Measurements from ENCODE around the gene TMA7B. TPM values are rescaled to one million over a fixed set of nuclear protein-coding genes. Genes with fewer than 3 reads are reported as not detected.

The TMA7B gene
- total RNA-seq, 1 experiment from 2014 or later, result not detected

DNA sequence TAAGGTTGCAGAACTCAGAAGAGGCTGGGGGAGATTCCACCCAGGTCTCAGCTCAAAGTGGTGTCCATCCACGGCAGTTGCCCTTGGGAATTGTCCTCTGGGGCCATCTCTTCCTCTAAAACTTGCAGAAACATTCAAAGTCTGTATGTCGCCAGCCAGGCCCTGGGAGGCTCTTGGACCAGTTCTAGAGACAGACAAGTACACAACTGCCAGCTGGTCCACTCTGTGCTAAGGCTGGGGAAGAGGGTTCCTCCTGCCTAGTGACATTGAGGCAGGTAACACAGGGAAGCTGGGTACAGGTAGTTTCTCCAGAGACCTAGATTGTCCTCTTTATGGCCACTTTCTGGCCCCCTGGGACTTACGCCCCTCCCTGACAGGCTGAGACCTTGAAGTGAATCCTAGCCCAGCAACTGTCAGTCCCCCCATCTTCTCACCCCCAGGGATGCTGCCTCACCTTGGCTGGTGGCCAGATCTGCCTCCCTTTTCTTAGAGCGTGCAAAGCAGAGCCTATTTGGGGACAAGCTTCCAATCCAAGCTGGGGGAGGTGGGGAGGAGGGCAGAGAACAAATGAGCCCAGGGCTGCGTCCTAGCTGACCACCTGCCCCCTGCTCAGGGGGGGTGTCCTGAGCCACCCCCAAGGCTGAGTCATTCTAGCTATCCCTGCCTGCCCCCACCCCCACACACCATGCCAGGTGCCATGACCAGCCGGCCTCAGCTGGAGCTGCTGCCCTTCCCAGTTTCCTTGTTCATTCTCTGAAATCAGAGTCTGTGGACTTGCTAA is 42.9 kb downstream of the TMA7B start:
- H3K9me3 ChIP-seq (ENCODE audit: low read length), result no peaks in the 10 kb centered on the region
- H3K9me2 ChIP-seq (replicated peaks; ENCODE audit: low read length), result no peaks in the 10 kb centered on the region
- H2AFZ ChIP-seq (ENCODE audit: low read length), result no peak overlapping the region
- TF ChIP-seq EZH2phosphoT487 (IDR thresholded peaks at IDR 0.05; ENCODE audit: borderline replicate concordance, low read length) (no peak), EZH2 (IDR thresholded peaks at IDR 0.05; ENCODE audit: low read length, unreplicated experiment) (no peak)
- TF ChIP-seq, protein P1, sequence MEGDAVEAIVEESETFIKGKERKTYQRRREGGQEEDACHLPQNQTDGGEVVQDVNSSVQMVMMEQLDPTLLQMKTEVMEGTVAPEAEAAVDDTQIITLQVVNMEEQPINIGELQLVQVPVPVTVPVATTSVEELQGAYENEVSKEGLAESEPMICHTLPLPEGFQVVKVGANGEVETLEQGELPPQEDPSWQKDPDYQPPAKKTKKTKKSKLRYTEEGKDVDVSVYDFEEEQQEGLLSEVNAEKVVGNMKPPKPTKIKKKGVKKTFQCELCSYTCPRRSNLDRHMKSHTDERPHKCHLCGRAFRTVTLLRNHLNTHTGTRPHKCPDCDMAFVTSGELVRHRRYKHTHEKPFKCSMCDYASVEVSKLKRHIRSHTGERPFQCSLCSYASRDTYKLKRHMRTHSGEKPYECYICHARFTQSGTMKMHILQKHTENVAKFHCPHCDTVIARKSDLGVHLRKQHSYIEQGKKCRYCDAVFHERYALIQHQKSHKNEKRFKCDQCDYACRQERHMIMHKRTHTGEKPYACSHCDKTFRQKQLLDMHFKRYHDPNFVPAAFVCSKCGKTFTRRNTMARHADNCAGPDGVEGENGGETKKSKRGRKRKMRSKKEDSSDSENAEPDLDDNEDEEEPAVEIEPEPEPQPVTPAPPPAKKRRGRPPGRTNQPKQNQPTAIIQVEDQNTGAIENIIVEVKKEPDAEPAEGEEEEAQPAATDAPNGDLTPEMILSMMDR (conservative IDR thresholded peaks at IDR 0.05; ENCODE audit: low read depth, low read length), result no peak
- H3K4me2 ChIP-seq (ENCODE audit: low read length), result no peak overlapping the region
- CTCF ChIA-PET, result no interaction called here
- no peak overlapping the region for H3K27ac ChIP-seq (ENCODE audit: low read length)
- H4K20me1 ChIP-seq (ENCODE audit: low read length), result no peaks in the 10 kb centered on the region
- intact Hi-C loops (cut with micrococcal nuclease), result no loop called here
- H3K79me2 ChIP-seq (ENCODE audit: low read length), result no peaks in the 10 kb centered on the region
- H3F3A ChIP-seq (ENCODE audit: low read length, unreplicated experiment), result no peaks in the 10 kb centered on the region
- H3K9ac ChIP-seq (ENCODE audit: low read length), result no peak overlapping the region
- POLR2A ChIA-PET (ENCODE audit: unreplicated experiment), result no interaction called here
- DNase-seq, result no peak
- peaks cover 4% of the 10 kb centered on the region for H3K4me1 ChIP-seq (ENCODE audit: insufficient read depth, low read length)
- H3K4me3 ChIP-seq (ENCODE audit: low read length), result no peak overlapping the region
- no TSS peak for BruUV-seq (replicated peaks)
- ATAC-seq, result no peak
- no peaks in the 10 kb centered on the region for H3K36me3 ChIP-seq (ENCODE audit: low read depth, low read length)
- no peaks in the 10 kb centered on the region for H3K27me3 ChIP-seq (ENCODE audit: low read length)

DNA sequence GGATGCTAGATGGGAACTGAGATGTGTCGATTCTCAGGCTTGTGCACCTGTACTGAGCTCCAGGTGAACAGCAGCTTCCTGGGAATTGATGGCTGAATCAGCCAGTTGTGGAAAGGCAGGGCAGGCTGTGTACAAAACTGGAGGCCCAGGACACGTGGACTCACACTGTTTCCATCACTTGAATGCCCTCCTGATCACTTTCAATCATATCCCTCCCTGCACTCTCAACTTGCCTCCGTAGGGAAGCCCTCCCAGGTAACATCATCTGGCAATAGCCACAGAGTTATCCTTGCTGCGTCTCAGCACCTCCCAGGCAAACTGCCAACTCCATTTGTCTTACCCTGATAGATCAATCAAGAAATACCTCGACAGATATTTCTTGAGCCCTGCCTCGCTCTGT is 44.6 kb downstream of the TMA7B start:
- Histone ChIP-seq H3K4me3 (ENCODE audit: low read length) (no peak overlapping the region), H3K36me3 (ENCODE audit: low read depth, low read length) (no peaks in the 10 kb centered on the region), H3F3A (ENCODE audit: low read length, unreplicated experiment) (no peaks in the 10 kb centered on the region), H3K27me3 (ENCODE audit: low read length) (no peaks in the 10 kb centered on the region), H3K4me2 (ENCODE audit: low read length) (no peak overlapping the region), H3K79me2 (ENCODE audit: low read length) (no peaks in the 10 kb centered on the region), H3K27ac (ENCODE audit: low read length) (no peak overlapping the region), H4K20me1 (ENCODE audit: low read length) (no peaks in the 10 kb centered on the region), H3K4me1 (ENCODE audit: insufficient read depth, low read length) (peaks cover 17% of the 10 kb centered on the region), H3K9me3 (ENCODE audit: low read length) (no peaks in the 10 kb centered on the region), H2AFZ (ENCODE audit: low read length) (no peak overlapping the region), H3K9ac (ENCODE audit: low read length) (no peak overlapping the region), H3K9me2 (replicated peaks; ENCODE audit: low read length) (no peaks in the 10 kb centered on the region)
- ATAC-seq (no peak), DNase-seq (no peak)
- ChIA-PET POLR2A (ENCODE audit: unreplicated experiment) (no interaction called here), CTCF (no interaction called here)
- TF ChIP-seq, protein P1 (conservative IDR thresholded peaks at IDR 0.05; ENCODE audit: low read depth, low read length), result no peak
- TF ChIP-seq EZH2phosphoT487 (IDR thresholded peaks at IDR 0.05; ENCODE audit: borderline replicate concordance, low read length), result no peak
- no peak for TF ChIP-seq EZH2 (IDR thresholded peaks at IDR 0.05; ENCODE audit: low read length, unreplicated experiment)
- intact Hi-C loops (cut with micrococcal nuclease), result no loop called here
- no TSS peak for BruUV-seq (replicated peaks)

DNA sequence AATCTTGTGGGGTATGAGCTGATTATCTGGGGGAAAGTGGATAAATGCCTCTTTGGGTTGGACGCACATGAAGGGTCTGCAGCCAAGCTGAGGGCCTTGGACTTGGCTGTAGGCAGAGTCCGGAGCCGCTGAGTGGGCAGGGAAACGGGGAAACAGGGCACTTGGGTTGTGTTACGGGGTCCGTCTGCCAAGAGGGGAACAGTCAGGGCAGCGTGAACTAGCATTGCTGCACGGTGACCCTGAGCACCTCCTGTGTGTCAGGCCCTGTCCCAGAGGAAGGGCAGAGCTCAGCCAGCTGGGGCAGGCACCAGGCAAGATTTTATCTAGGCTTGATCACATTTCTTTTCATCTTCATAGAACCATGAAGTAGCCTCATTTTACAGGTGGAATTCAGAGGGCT is 46.4 kb downstream of the TMA7B start:
- BruUV-seq (replicated peaks), result no TSS peak
- Histone ChIP-seq H3K9me3 (ENCODE audit: low read length) (no peaks in the 10 kb centered on the region), H4K20me1 (ENCODE audit: low read length) (no peaks in the 10 kb centered on the region), H3K4me2 (ENCODE audit: low read length) (no peak overlapping the region), H3K9ac (ENCODE audit: low read length) (no peak overlapping the region), H2AFZ (ENCODE audit: low read length) (no peak overlapping the region), H3K27ac (ENCODE audit: low read length) (no peak overlapping the region), H3K27me3 (ENCODE audit: low read length) (no peaks in the 10 kb centered on the region), H3K4me1 (ENCODE audit: insufficient read depth, low read length) (peaks cover 20% of the 10 kb centered on the region), H3K4me3 (ENCODE audit: low read length) (no peak overlapping the region), H3F3A (ENCODE audit: low read length, unreplicated experiment) (no peaks in the 10 kb centered on the region), H3K36me3 (ENCODE audit: low read depth, low read length) (no peaks in the 10 kb centered on the region), H3K79me2 (ENCODE audit: low read length) (no peaks in the 10 kb centered on the region), H3K9me2 (replicated peaks; ENCODE audit: low read length) (no peaks in the 10 kb centered on the region)
- CTCF ChIA-PET, result no interaction called here
- intact Hi-C loops (cut with micrococcal nuclease), result no loop called here
- POLR2A ChIA-PET (ENCODE audit: unreplicated experiment), result no interaction called here
- ATAC-seq (no peak), DNase-seq (no peak)
- TF ChIP-seq, protein P1 (conservative IDR thresholded peaks at IDR 0.05; ENCODE audit: low read depth, low read length), result no peak
- TF ChIP-seq EZH2 (IDR thresholded peaks at IDR 0.05; ENCODE audit: low read length, unreplicated experiment) (no peak), EZH2phosphoT487 (IDR thresholded peaks at IDR 0.05; ENCODE audit: borderline replicate concordance, low read length) (no peak)
